Type B pancreatic cell (in vitro differentiated cells): ENCODE results near the gene GPR180. TPM values are rescaled to one million over a fixed set of nuclear protein-coding genes. Genes with fewer than 3 reads are reported as not detected.

Experiments used
- DNase-seq: peaks from one replicate; pipeline ENCODE4 v3.0.0; 2021; ENCODE audit warnings: mixed read lengths; ENCODE audit not compliant: unreplicated experiment; ENCODE audit errors: extremely low spot score
- H3K27ac Mint-ChIP-seq: 2 replicates; pipeline ENCODE4 v1.8.0; 2021; ENCODE audit warnings: mild to moderate bottlenecking, mixed read lengths
- H3K27me3 Mint-ChIP-seq: 2 replicates; pipeline ENCODE4 v1.8.0; 2021; ENCODE audit warnings: mixed read lengths
- H3K36me3 Mint-ChIP-seq: 2 replicates; pipeline ENCODE4 v1.8.0; 2021; ENCODE audit warnings: mixed read lengths
- H3K4me1 Mint-ChIP-seq: one replicate; pipeline ENCODE4 v1.8.0; 2021; ENCODE audit warnings: mixed read lengths; ENCODE audit not compliant: unreplicated experiment
- H3K4me3 Mint-ChIP-seq: 2 replicates; pipeline ENCODE4 v1.8.0; 2021; ENCODE audit warnings: mild to moderate bottlenecking, mixed read lengths
- H3K9me3 Mint-ChIP-seq: 2 replicates; pipeline ENCODE4 v1.8.0; 2021; ENCODE audit warnings: mixed read lengths
- CTCF ChIP-seq: fragments of 200-600 bp; sonication (generic); conservative IDR thresholded peaks from 2 replicates; pipeline ENCODE4 v1.5.0; 2021; ENCODE audit warnings: antibody characterized with exemption, mild to moderate bottlenecking
- total RNA-seq: library from RNA; stranded (reverse); gene quantifications from 2 replicates; pipeline ENCODE4 v1.2.1, GENCODE V29; 2021; ENCODE audit warnings: low replicate concordance

Gene GPR180
- total RNA-seq, 1 donor from 2014 or later: 6.6 TPM

- Mint-ChIP-seq H3K27ac (no peak overlapping the region), H3K9me3 (no peaks in the 10 kb centered on the region), H3K4me1 (no peaks in the 10 kb centered on the region), H3K4me3 (no peak overlapping the region), H3K36me3 (peaks cover 20% of the 10 kb centered on the region), H3K27me3 (no peaks in the 10 kb centered on the region)
- no peak for TF ChIP-seq CTCF
- no peak for DNase-seq
Observed at GRCh38 chr13:94608586-94608985, 6.9 kb downstream of the GPR180 start.

GRCh38 chr13:94609196-94609595, 7.5 kb downstream of the GPR180 start:
- no peak overlapping the region for H3K27ac Mint-ChIP-seq

GRCh38 chr13:94610475-94610874, 8.8 kb downstream of the GPR180 start:
- no peaks in the 10 kb centered on the region for H3K9me3 Mint-ChIP-seq
- H3K4me1 Mint-ChIP-seq: no peaks in the 10 kb centered on the region
- TF ChIP-seq CTCF: no peak
- H3K27ac Mint-ChIP-seq: no peak overlapping the region
- H3K4me3 Mint-ChIP-seq: no peak overlapping the region
- no peak for DNase-seq
- H3K36me3 Mint-ChIP-seq: peaks cover 15% of the 10 kb centered on the region
- H3K27me3 Mint-ChIP-seq: no peaks in the 10 kb centered on the region

More at GRCh38 chr13:94609196-94609595, 7.5 kb downstream of the GPR180 start:
- DNase-seq: no peak
- no peaks in the 10 kb centered on the region for H3K27me3 Mint-ChIP-seq
- no peak overlapping the region for H3K4me3 Mint-ChIP-seq
- H3K36me3 Mint-ChIP-seq: peaks cover 20% of the 10 kb centered on the region
- no peaks in the 10 kb centered on the region for H3K4me1 Mint-ChIP-seq
- no peaks in the 10 kb centered on the region for H3K9me3 Mint-ChIP-seq
- TF ChIP-seq CTCF: no peak

- Mint-ChIP-seq H3K36me3 (peaks cover 5% of the 10 kb centered on the region), H3K4me3 (no peak overlapping the region), H3K27me3 (no peaks in the 10 kb centered on the region), H3K9me3 (no peaks in the 10 kb centered on the region), H3K27ac (no peak overlapping the region), H3K4me1 (no peaks in the 10 kb centered on the region)
- no peak for DNase-seq
- TF ChIP-seq CTCF: no peak
Observed at GRCh38 chr13:94612050-94612449, 10.4 kb downstream of the GPR180 start.

GRCh38 chr13:94613051-94613450, 11.4 kb downstream of the GPR180 start:
- H3K4me3 Mint-ChIP-seq: no peak overlapping the region
- H3K27ac Mint-ChIP-seq: no peak overlapping the region

More at GRCh38 chr13:94613051-94613450, 11.4 kb downstream of the GPR180 start:
- H3K4me1 Mint-ChIP-seq: no peaks in the 10 kb centered on the region
- no peak for DNase-seq
- H3K36me3 Mint-ChIP-seq: peaks cover 3% of the 10 kb centered on the region
- H3K9me3 Mint-ChIP-seq: no peaks in the 10 kb centered on the region
- no peak for TF ChIP-seq CTCF
- H3K27me3 Mint-ChIP-seq: no peaks in the 10 kb centered on the region
